ENCODE measurements around the gene TAF1.
"Not testable (repeated sequence)": the region's sequence is repeated elsewhere in the genome, so short reads cannot be mapped to it uniquely, and the experiment has no call there.

TAF1 gene

GRCh38 chrX:71513731-71514130 lies 147.6 kb downstream of the TAF1 start:
- DNase-seq, result not testable (repeated sequence)

GRCh38 chrX:71514367-71515037 lies 148.3 kb downstream of the TAF1 start:
- DNase-seq, result no peak

DNA sequence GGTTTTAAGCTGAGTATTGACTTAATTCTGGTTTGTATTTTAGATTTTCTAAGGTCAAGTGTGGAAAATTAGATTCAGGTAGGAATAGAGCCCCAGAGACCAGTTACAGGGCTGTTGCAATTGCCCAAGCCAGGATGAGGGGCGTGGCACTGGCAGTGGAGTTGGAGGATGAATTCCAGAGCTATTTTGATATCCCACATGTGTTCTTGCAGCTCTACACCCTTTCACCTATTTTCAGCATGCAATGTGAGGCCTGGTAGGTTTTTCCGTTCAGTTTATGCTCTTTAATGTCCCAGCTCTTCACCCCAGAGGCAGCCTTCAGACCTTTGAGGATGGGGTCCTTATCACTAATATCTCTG lies 148.9 kb downstream of the TAF1 start:
- no peak for DNase-seq
